PC-9 (cell line): ENCODE results near the gene RASAL2. TPM values are rescaled to one million over a fixed set of nuclear protein-coding genes. Genes with fewer than 3 reads are reported as not detected.
A peak's percentile ranks its signal among the peaks of the same experiment; 100 is the strongest.

ENCODE experiments used
- BruUV-seq: library from RNA; stranded (reverse); fragments of 400-500 nt; replicated peaks from 2 replicates; lab custom pipeline; 2021; lab: Mats Ljungman, UMichigan
- CTCF ChIA-PET: fragments of 300-600 bp; sonication (Branson Sonifier 250); formaldehyde crosslinking; loops from one replicate; lab custom pipeline; 2022; ENCODE audit warnings: antibody characterized with exemption; lab: Charles Lee
- POLR2A ChIA-PET: fragments of 300-600 bp; sonication (Branson Sonifier 250); formaldehyde crosslinking; loops from one replicate; lab custom pipeline; 2022; ENCODE audit warnings: antibody characterized with exemption; ENCODE audit not compliant: unreplicated experiment; lab: Charles Lee
- DNase-seq, 2 experiments: peaks; one replicate each; pipeline versions ENCODE4 v3.0.0 to v3.0.0-alpha.2; 2015 to 2022; ENCODE audit warnings: mixed read lengths in 1 of 2
- H2AFZ ChIP-seq: fragments of 200-600 bp; sonication (generic); 2 replicates; pipeline ENCODE4 v1.8.1; 2017; ENCODE audit warnings: antibody characterized with exemption
- H3F3A ChIP-seq: fragments of 200-600 bp; sonication (generic); 2 replicates; pipeline ENCODE4 v1.8.1; 2017; ENCODE audit warnings: antibody characterized with exemption, mild to moderate bottlenecking, low read depth; ENCODE audit not compliant: insufficient read depth
- H3K27ac ChIP-seq: fragments of 200-600 bp; sonication (generic); 2 replicates; pipeline ENCODE4 v1.6.1; 2016; ENCODE audit warnings: mixed run types
- H3K27me3 ChIP-seq: fragments of 200-600 bp; sonication (generic); 2 replicates; pipeline ENCODE4 v1.6.1; 2016; ENCODE audit warnings: low read depth, mixed run types; ENCODE audit not compliant: insufficient read depth
- H3K36me3 ChIP-seq: fragments of 200-600 bp; sonication (generic); 2 replicates; pipeline ENCODE4 v1.6.1; 2016; ENCODE audit warnings: low read depth, mixed run types
- H3K4me1 ChIP-seq: fragments of 200-600 bp; sonication (generic); replicated peaks from 2 replicates; pipeline ENCODE4 v1.6.1; 2016; ENCODE audit warnings: mixed run types; ENCODE audit not compliant: insufficient read depth
- H3K4me2 ChIP-seq: fragments of 200-600 bp; sonication (generic); 2 replicates; pipeline ENCODE4 v1.6.1; 2017; ENCODE audit warnings: mixed run types
- H3K4me3 ChIP-seq: fragments of 200-600 bp; sonication (generic); 2 replicates; pipeline ENCODE4 v1.6.1; 2016; ENCODE audit warnings: mixed run types
- H3K79me2 ChIP-seq: fragments of 200-600 bp; sonication (generic); 2 replicates; pipeline ENCODE4 v1.6.1; 2017; ENCODE audit warnings: low read depth, mixed run types
- H3K9me2 ChIP-seq: fragments of 200-600 bp; sonication (generic); 2 replicates; pipeline ENCODE4 v1.8.1; 2017; ENCODE audit warnings: mild to moderate bottlenecking; ENCODE audit not compliant: insufficient read depth
- H3K9me3 ChIP-seq: fragments of 200-600 bp; sonication (generic); 2 replicates; pipeline ENCODE4 v1.8.1; 2016; ENCODE audit warnings: low read depth; ENCODE audit not compliant: insufficient read depth
- H4K20me1 ChIP-seq: fragments of 200-600 bp; sonication (generic); 2 replicates; pipeline ENCODE4 v1.8.1; 2017; ENCODE audit not compliant: insufficient read depth
- CTCF ChIP-seq: fragments of 200-600 bp; sonication (generic); conservative IDR thresholded peaks from 2 replicates; pipeline ENCODE4 v1.6.1; 2017; ENCODE audit warnings: mixed run types, antibody characterized with exemption, mild to moderate bottlenecking, moderate library complexity
- EZH2 ChIP-seq: fragments of 200-600 bp; sonication (generic); IDR thresholded peaks from 2 replicates; pipeline ENCODE4 v1.8.0; 2017; ENCODE audit warnings: antibody characterized with exemption, low read depth
- intact Hi-C: fragments of 100-400 bp; cut with micrococcal nuclease; formaldehyde crosslinking; loops from one replicate; pipeline ENCODE4 v1.10.0; 2022; ENCODE audit not compliant: unreplicated experiment
- total RNA-seq: library from RNA; stranded (reverse); gene quantifications from 2 replicates; pipeline ENCODE4 v1.2.3, GENCODE V29; 2021

Gene RASAL2
- total RNA-seq, 1 experiment from 2014 or later, result 54.1 TPM

- ChIA-PET CTCF (no interaction called here), POLR2A (interaction anchor here (0.6 kb wide), 1 partner anchor 33 kb away, joined by 3 read pairs; no protein-coding TSS in a partner anchor)
- BruUV-seq, result no TSS peak
- no peaks in the 10 kb centered on the region for H4K20me1 ChIP-seq
- no peak overlapping the region for H2AFZ ChIP-seq
- no peaks in the 10 kb centered on the region for H3K9me2 ChIP-seq
- no peak for TF ChIP-seq CTCF
- no peak for TF ChIP-seq EZH2
- H3K9me3 ChIP-seq, result peaks cover 35% of the 10 kb centered on the region
- DNase-seq, result peak in 1 of 2 experiments; percentile 95
- intact Hi-C loops, result no loop called here
- H3K27me3 ChIP-seq, result no peaks in the 10 kb centered on the region
- peak overlapping the region; percentile 3 for H3K4me2 ChIP-seq
- peaks cover 19% of the 10 kb centered on the region for H3K4me1 ChIP-seq
- H3K36me3 ChIP-seq, result peaks cover 11% of the 10 kb centered on the region; the same call in 1 of the 2 replicates
- no peaks in the 10 kb centered on the region for H3K79me2 ChIP-seq
- H3F3A ChIP-seq, result peaks cover 29% of the 10 kb centered on the region
- no peak overlapping the region for H3K4me3 ChIP-seq
- peak overlapping the region; percentile 43 for H3K27ac ChIP-seq
Observed at GRCh38 chr1:178417858-178418257, 324.0 kb downstream of the RASAL2 start.

GRCh38 chr1:178418284-178418955 is 324.5 kb downstream of the RASAL2 start:
- Histone ChIP-seq H3K4me3 (no peak overlapping the region), H3K27me3 (no peaks in the 10 kb centered on the region), H3K4me1 (peaks cover 19% of the 10 kb centered on the region), H3K79me2 (no peaks in the 10 kb centered on the region), H3K27ac (peak overlapping the region; percentile 43), H3K9me3 (peaks cover 35% of the 10 kb centered on the region), H3K4me2 (peak overlapping the region; percentile 3), H3K36me3 (peaks cover 11% of the 10 kb centered on the region; the same call in 1 of the 2 replicates), H4K20me1 (no peaks in the 10 kb centered on the region), H3F3A (peaks cover 29% of the 10 kb centered on the region), H2AFZ (no peak overlapping the region), H3K9me2 (no peaks in the 10 kb centered on the region)
- CTCF ChIA-PET, result no interaction called here
- POLR2A ChIA-PET, result no interaction called here
- BruUV-seq, result no TSS peak
- no peak for DNase-seq
- intact Hi-C loops, result no loop called here
- no peak for TF ChIP-seq EZH2
- no peak for TF ChIP-seq CTCF

GRCh38 chr1:178434360-178434759 is 340.5 kb downstream of the RASAL2 start:
- Histone ChIP-seq H3K79me2 (no peaks in the 10 kb centered on the region), H3K4me2 (no peak overlapping the region), H3K36me3 (no peaks in the 10 kb centered on the region), H3K9me2 (no peaks in the 10 kb centered on the region), H3K9me3 (no peaks in the 10 kb centered on the region), H3F3A (no peaks in the 10 kb centered on the region), H3K27me3 (no peaks in the 10 kb centered on the region), H3K4me3 (no peak overlapping the region), H2AFZ (no peak overlapping the region), H3K4me1 (no peaks in the 10 kb centered on the region), H3K27ac (no peak overlapping the region), H4K20me1 (no peaks in the 10 kb centered on the region; the same call in 1 of the 2 replicates)
- ChIA-PET CTCF (no interaction called here), POLR2A (interaction anchor here (0.6 to 0.7 kb wide), 2 partner anchors 125 to 680 kb away, joined by 4 to 6 read pairs; no protein-coding TSS in a partner anchor)
- no peak for DNase-seq
- intact Hi-C loops, result no loop called here
- TF ChIP-seq EZH2 (no peak), CTCF (no peak)
- BruUV-seq, result no TSS peak
